Endodermal cell (in vitro differentiated cells): Measurements from ENCODE around the gene GDF7. TPM values are rescaled to one million over a fixed set of nuclear protein-coding genes. Genes with fewer than 3 reads are reported as not detected.

Experiments
- DNase-seq: peaks from one replicate; pipeline ENCODE4 v3.0.0-alpha.2; 2017
- H3K27ac ChIP-seq: 2 replicates; pipeline ENCODE4 v1.5.1; 2013; ENCODE audit warnings: mild to moderate bottlenecking, low read depth, low read length, moderate library complexity
- H3K27me3 ChIP-seq: 2 replicates; pipeline ENCODE4 v1.6.1; 2013; ENCODE audit warnings: mild to moderate bottlenecking, low read length, moderate library complexity; ENCODE audit not compliant: insufficient read depth, control insufficient read depth, poor library complexity, severe bottlenecking
- H3K36me3 ChIP-seq: 2 replicates; pipeline ENCODE4 v1.7.0; 2013; ENCODE audit warnings: mild to moderate bottlenecking, low read length, moderate library complexity; ENCODE audit not compliant: control insufficient read depth, insufficient read depth
- H3K4me1 ChIP-seq: one replicate; pipeline ENCODE4 v1.7.0; 2013; ENCODE audit warnings: low read length; ENCODE audit not compliant: control insufficient read depth, insufficient read depth
- H3K4me3 ChIP-seq: 2 replicates; pipeline ENCODE4 v1.5.1; 2013; ENCODE audit warnings: mild to moderate bottlenecking, low read length, moderate library complexity
- H3K9ac ChIP-seq: 2 replicates; pipeline ENCODE4 v1.6.1; 2013; ENCODE audit warnings: mild to moderate bottlenecking, low read length, moderate library complexity; ENCODE audit not compliant: poor library complexity, severe bottlenecking; ENCODE audit errors: extremely low read depth
- H3K9me3 ChIP-seq: 2 replicates; pipeline ENCODE4 v1.6.1; 2013; ENCODE audit warnings: mild to moderate bottlenecking, low read length, moderate library complexity; ENCODE audit not compliant: control insufficient read depth
- H3K27ac Mint-ChIP-seq: 2 replicates; pipeline ENCODE4 v1.8.0; 2020; ENCODE audit warnings: mixed read lengths
- H3K27me3 Mint-ChIP-seq: 2 replicates; pipeline ENCODE4 v1.8.0; 2021; ENCODE audit warnings: mild to moderate bottlenecking, mixed read lengths; ENCODE audit not compliant: insufficient read depth
- H3K36me3 Mint-ChIP-seq: 2 replicates; pipeline ENCODE4 v1.8.0; 2020; ENCODE audit warnings: low read depth, mixed read lengths
- H3K4me1 Mint-ChIP-seq: 2 replicates; pipeline ENCODE4 v1.8.0; 2020; ENCODE audit warnings: mixed read lengths
- H3K4me3 Mint-ChIP-seq: 2 replicates; pipeline ENCODE4 v1.8.0; 2020; ENCODE audit warnings: mild to moderate bottlenecking, moderate library complexity, mixed read lengths
- H3K9me3 Mint-ChIP-seq: 2 replicates; pipeline ENCODE4 v1.8.0; 2020; ENCODE audit warnings: mild to moderate bottlenecking, mixed read lengths
- CTCF ChIP-seq: fragments of 200-600 bp; sonication (generic); conservative IDR thresholded peaks from 2 replicates; pipeline ENCODE4 v1.5.0; 2021; ENCODE audit warnings: antibody characterized with exemption, mild to moderate bottlenecking
- WGBS, 2 experiments: methylation state at CpG; one replicate each; pipeline versions ENCODE4 v1.1.5 to v1.1.7; 2013; ENCODE audit warnings: missing lambda C conversion rate in 2 of 2, mixed read lengths in 1 of 2; ENCODE audit not compliant: insufficient coverage in 1 of 2, insufficient read length in 1 of 2; 5-methylcytosine and 5-hydroxymethylcytosine counted together
- total RNA-seq, 2 donors: library from RNA; stranded (reverse); fragmentation: NEBNext Ultra II Directional in 1 of 2; extraction: Animal tissue kit (Norgen Biotek cat#: 25700) in 1 of 2; gene quantifications; 2 replicates in 1 of 2; 3 replicates in 1 of 2; pipeline ENCODE4 v1.2.1, GENCODE V29; 2021

The GDF7 gene
- total RNA-seq, 2 donors from 2014 or later = 0.07 to 0.09 TPM

GRCh38 chr2:20645301-20645701 is 21.6 kb upstream of the GDF7 start:
- Histone ChIP-seq H3K27me3 (no peaks in the 10 kb centered on the region), H3K9me3 (no peaks in the 10 kb centered on the region), H3K9ac (no peak overlapping the region), H3K36me3 (peaks cover 15% of the 10 kb centered on the region), H3K27ac (no peak overlapping the region), H3K4me1 (no peaks in the 10 kb centered on the region), H3K4me3 (no peak overlapping the region)
- DNase-seq = no peak
- 85 to 93% methylated on average over 12 to 14 of the region's 14 CpGs for WGBS, 2 experiments
- H3K27ac Mint-ChIP-seq = no peak overlapping the region
- no peaks in the 10 kb centered on the region for H3K27me3 Mint-ChIP-seq
- H3K9me3 Mint-ChIP-seq = no peaks in the 10 kb centered on the region
- H3K4me1 Mint-ChIP-seq = peaks cover 11% of the 10 kb centered on the region
- no peak for TF ChIP-seq CTCF
- H3K4me3 Mint-ChIP-seq = no peak overlapping the region
- H3K36me3 Mint-ChIP-seq = peaks cover 19% of the 10 kb centered on the region

GRCh38 chr2:20645761-20646160 is 21.2 kb upstream of the GDF7 start:
- H3K9ac ChIP-seq = no peak overlapping the region
- Mint-ChIP-seq H3K4me1 (peaks cover 13% of the 10 kb centered on the region), H3K9me3 (no peaks in the 10 kb centered on the region)

GRCh38 chr2:20646446-20646845 is 20.5 kb upstream of the GDF7 start:
- Histone ChIP-seq H3K4me3 (no peak overlapping the region), H3K4me1 (no peaks in the 10 kb centered on the region), H3K9me3 (no peaks in the 10 kb centered on the region), H3K27ac (no peak overlapping the region), H3K27me3 (no peaks in the 10 kb centered on the region), H3K36me3 (peaks cover 5% of the 10 kb centered on the region), H3K9ac (no peak overlapping the region)
- no peak overlapping the region for H3K4me3 Mint-ChIP-seq
- H3K27me3 Mint-ChIP-seq = no peaks in the 10 kb centered on the region
- no peak overlapping the region for H3K27ac Mint-ChIP-seq
- no peak for TF ChIP-seq CTCF
- WGBS, 2 experiments = 90% methylated on average over 14 to 20 of the region's 20 CpGs
- peaks cover 14% of the 10 kb centered on the region for H3K36me3 Mint-ChIP-seq
- H3K4me1 Mint-ChIP-seq = peaks cover 13% of the 10 kb centered on the region
- H3K9me3 Mint-ChIP-seq = no peaks in the 10 kb centered on the region
- DNase-seq = no peak

More at GRCh38 chr2:20645761-20646160, 21.2 kb upstream of the GDF7 start:
- Histone ChIP-seq H3K4me1 (no peaks in the 10 kb centered on the region), H3K9me3 (no peaks in the 10 kb centered on the region), H3K36me3 (peaks cover 12% of the 10 kb centered on the region), H3K27me3 (no peaks in the 10 kb centered on the region), H3K27ac (no peak overlapping the region), H3K4me3 (no peak overlapping the region)
- DNase-seq = no peak
- no peaks in the 10 kb centered on the region for H3K27me3 Mint-ChIP-seq
- H3K4me3 Mint-ChIP-seq = no peak overlapping the region
- TF ChIP-seq CTCF = no peak
- H3K27ac Mint-ChIP-seq = no peak overlapping the region
- WGBS, 2 experiments = 92 to 93% methylated on average over 6 to 10 of the region's 10 CpGs
- peaks cover 19% of the 10 kb centered on the region for H3K36me3 Mint-ChIP-seq
